Measurements from ENCODE around the gene HOXB9. TPM values are rescaled to one million over a fixed set of nuclear protein-coding genes. Genes with fewer than 3 reads are reported as not detected.

Gene HOXB9
- total and polyA plus RNA-seq, 2 donors (not counting 3 experiments of a cell fraction or from before 2014, with no cell fraction given), result 0.79 to 1.1 TPM

DNA sequence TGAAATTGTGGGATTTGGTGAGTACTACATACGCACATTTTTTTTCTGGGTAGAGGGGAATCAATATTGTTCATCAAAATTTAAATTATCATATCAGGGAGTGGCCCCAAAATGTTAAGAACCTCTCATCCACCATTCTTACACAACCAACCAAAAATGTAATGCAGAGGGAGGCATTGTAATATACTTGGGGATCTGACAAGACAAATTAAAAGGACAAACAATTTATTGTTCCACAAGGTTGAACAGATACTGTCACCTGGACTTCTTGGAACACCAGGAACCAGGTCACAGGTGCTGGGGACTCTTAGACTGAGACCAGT is 14.7 kb upstream of the HOXB9 start:
- no peak overlapping the region for H3K4me3 ChIP-seq (replicated peaks in 1 of 3; ENCODE audit: insufficient read depth in 1 of 3, low read depth in 1 of 3, low read length in 3 of 3)
- H3K4me1 ChIP-seq (ENCODE audit: control insufficient read depth, extremely low read depth, insufficient read depth, low read length), result no peaks in the 10 kb centered on the region
- no peak overlapping the region for H3K4me2 ChIP-seq (ENCODE audit: insufficient read depth, low read length)
- no peaks in the 10 kb centered on the region for H3K36me3 ChIP-seq (ENCODE audit: control insufficient read depth in 2 of 2, extremely low read depth in 1 of 2, insufficient read depth in 2 of 2, low read length in 2 of 2)
- no peak for DNase-seq (ENCODE audit: low read depth, low spot score)
- H3K9ac ChIP-seq (replicated peaks; ENCODE audit: extremely low read depth, insufficient read depth, low read length), result no peak overlapping the region
- no peak for FAIRE-seq
- intact Hi-C loops (cut with micrococcal nuclease), result no loop called here
- H3K79me2 ChIP-seq (ENCODE audit: control insufficient read depth, insufficient read depth, low read length), result no peaks in the 10 kb centered on the region
- TF ChIP-seq EZH2 (IDR thresholded peaks at IDR 0.05; ENCODE audit: borderline replicate concordance, low read depth, low read length, severe bottlenecking) (no peak), POLR2A (IDR thresholded peaks at IDR 0.05; ENCODE audit: low read depth, low read length) (no peak)
- no peak overlapping the region for H2AFZ ChIP-seq (ENCODE audit: low read depth, low read length)
- H3K27ac ChIP-seq (ENCODE audit: insufficient read depth, low read depth, low read length), result no peak overlapping the region
- H3K27me3 ChIP-seq (ENCODE audit: control insufficient read depth in 2 of 2, insufficient read depth in 2 of 2, low read length in 2 of 2), result peaks cover 78 to 89% of the 10 kb centered on the region in 2 experiments
- H3K9me1 ChIP-seq (replicated peaks; ENCODE audit: control insufficient read depth, extremely low read depth, insufficient read depth, low read length), result no peaks in the 10 kb centered on the region
- ChIA-PET CTCF (interaction anchor here (1.6 to 1.9 kb wide), 3 partner anchors 9 to 238 kb away, joined by 4 to 6 read pairs (median 5); partner anchors contain the start of gene HOXB9), POLR2A (no interaction called here)
- H3K9me3 ChIP-seq (replicated peaks; ENCODE audit: control insufficient read depth, insufficient read depth, low read length), result no peaks in the 10 kb centered on the region
- no peaks in the 10 kb centered on the region for H4K20me1 ChIP-seq (replicated peaks; ENCODE audit: control insufficient read depth, extremely low read depth, insufficient read depth, low read length)
- dilution Hi-C loops (cut with MboI; ENCODE audit: extremely low pct_ligation_motif_present, low sequenced_read_pairs), result no loop called here
- no TSS peak for BruUV-seq (replicated peaks)

- Histone ChIP-seq H3K4me3 (replicated peaks in 1 of 3; ENCODE audit: insufficient read depth in 1 of 3, low read depth in 1 of 3, low read length in 3 of 3) (no peak overlapping the region), H3K79me2 (ENCODE audit: control insufficient read depth, insufficient read depth, low read length) (no peaks in the 10 kb centered on the region), H3K27me3 (ENCODE audit: control insufficient read depth in 2 of 2, insufficient read depth in 2 of 2, low read length in 2 of 2) (peaks cover 78 to 88% of the 10 kb centered on the region in 2 experiments), H3K27ac (ENCODE audit: insufficient read depth, low read depth, low read length) (no peak overlapping the region), H3K9me1 (replicated peaks; ENCODE audit: control insufficient read depth, extremely low read depth, insufficient read depth, low read length) (no peaks in the 10 kb centered on the region), H3K4me2 (ENCODE audit: insufficient read depth, low read length) (no peak overlapping the region), H2AFZ (ENCODE audit: low read depth, low read length) (no peak overlapping the region), H4K20me1 (replicated peaks; ENCODE audit: control insufficient read depth, extremely low read depth, insufficient read depth, low read length) (no peaks in the 10 kb centered on the region), H3K4me1 (ENCODE audit: control insufficient read depth, extremely low read depth, insufficient read depth, low read length) (no peaks in the 10 kb centered on the region), H3K9me3 (replicated peaks; ENCODE audit: control insufficient read depth, insufficient read depth, low read length) (no peaks in the 10 kb centered on the region), H3K9ac (replicated peaks; ENCODE audit: extremely low read depth, insufficient read depth, low read length) (no peak overlapping the region), H3K36me3 (ENCODE audit: control insufficient read depth in 2 of 2, extremely low read depth in 1 of 2, insufficient read depth in 2 of 2, low read length in 2 of 2) (no peaks in the 10 kb centered on the region)
- dilution Hi-C loops (cut with MboI; ENCODE audit: extremely low pct_ligation_motif_present, low sequenced_read_pairs) (no loop called here), intact Hi-C loops (cut with micrococcal nuclease) (no loop called here)
- CTCF ChIA-PET, result interaction anchor here (0.6 to 1.9 kb wide), 4 partner anchors 8 to 239 kb away, joined by 3 to 6 read pairs (median 4); partner anchors contain the start of gene HOXB9
- POLR2A ChIA-PET, result no interaction called here
- DNase-seq (ENCODE audit: low read depth, low spot score) (no peak), FAIRE-seq (no peak)
- TF ChIP-seq POLR2AphosphoS5 (IDR thresholded peaks at IDR 0.05; ENCODE audit: insufficient read depth, low read depth, low read length) (no peak), POLR2A (IDR thresholded peaks at IDR 0.05; ENCODE audit: low read depth, low read length) (no peak), MYC (IDR thresholded peaks at IDR 0.05; ENCODE audit: low read depth, low read length) (no peak), GATA2 (IDR thresholded peaks at IDR 0.05; ENCODE audit: insufficient read depth, insufficient read length, low read depth, low read length) (no peak), MAX (IDR thresholded peaks at IDR 0.05; ENCODE audit: insufficient read depth, insufficient read length) (no peak)
- no TSS peak for BruUV-seq (replicated peaks)
Observed at GRCh38 chr17:48639982-48640857, 14.1 kb upstream of the HOXB9 start.

Measured in endothelial cell of umbilical vein (primary cell).